MG63 (cell line): Measurements from ENCODE around the gene ARSB. TPM values are rescaled to one million over a fixed set of nuclear protein-coding genes. Genes with fewer than 3 reads are reported as not detected.
"Not testable (repeated sequence)": the region's sequence is repeated elsewhere in the genome, so short reads cannot be mapped to it uniquely, and the experiment has no call there.

Source experiments
- DNase-seq: peaks from one replicate; pipeline ENCODE4 v3.0.0-alpha.2; 2020
- H3K27me3 ChIP-seq: fragments of 250-450 bp; sonication (Bioruptor Pico); 2 replicates; pipeline ENCODE4 v1.5.1; 2020; ENCODE audit warnings: mild to moderate bottlenecking, moderate library complexity
- H3K36me3 ChIP-seq: fragments of 250-450 bp; sonication (Bioruptor Pico); 2 replicates; pipeline ENCODE4 v1.5.1; 2020; ENCODE audit warnings: mild to moderate bottlenecking, moderate library complexity
- H3K4me3 ChIP-seq: fragments of 250-450 bp; sonication (Bioruptor Pico); 2 replicates; pipeline ENCODE4 v1.5.1; 2020; ENCODE audit warnings: mild to moderate bottlenecking, moderate library complexity
- H3K9me3 ChIP-seq: fragments of 250-450 bp; sonication (Bioruptor Pico); 2 replicates; pipeline ENCODE4 v1.5.1; 2020; ENCODE audit warnings: mild to moderate bottlenecking, moderate library complexity
- total RNA-seq: library from RNA; depleted of rRNA; stranded (reverse); fragments of >200 nt; shearing (Covaris generic); gene quantifications from 2 replicates; pipeline ENCODE4 v1.2.3, GENCODE V29; 2014; ENCODE audit warnings: low replicate concordance

Gene ARSB
- total RNA-seq, 1 experiment from 2014 or later, result 10.2 TPM

GRCh38 chr5:78768781-78769380, 216.2 kb downstream of the ARSB start:
- no peaks in the 10 kb centered on the region for H3K9me3 ChIP-seq
- DNase-seq, result peak; percentile 31
- H3K27me3 ChIP-seq, result no peaks in the 10 kb centered on the region
- no peaks in the 10 kb centered on the region for H3K36me3 ChIP-seq
- H3K4me3 ChIP-seq, result no peak overlapping the region

GRCh38 chr5:78766412-78766762, 218.7 kb downstream of the ARSB start:
- H3K36me3 ChIP-seq, result no peaks in the 10 kb centered on the region
- H3K4me3 ChIP-seq, result no peak overlapping the region
- H3K9me3 ChIP-seq, result no peaks in the 10 kb centered on the region
- no peaks in the 10 kb centered on the region for H3K27me3 ChIP-seq
- no peak for DNase-seq

GRCh38 chr5:78765756-78766411, 219.2 kb downstream of the ARSB start:
- no peak for DNase-seq
- H3K9me3 ChIP-seq, result no peaks in the 10 kb centered on the region

GRCh38 chr5:78765116-78765515, 220.0 kb downstream of the ARSB start:
- H3K36me3 ChIP-seq, result no peaks in the 10 kb centered on the region
- H3K9me3 ChIP-seq, result no peaks in the 10 kb centered on the region
- DNase-seq, result no peak
- no peaks in the 10 kb centered on the region for H3K27me3 ChIP-seq
- no peak overlapping the region for H3K4me3 ChIP-seq

More at GRCh38 chr5:78765756-78766411, 219.2 kb downstream of the ARSB start:
- no peak overlapping the region for H3K4me3 ChIP-seq
- no peaks in the 10 kb centered on the region for H3K36me3 ChIP-seq
- no peaks in the 10 kb centered on the region for H3K27me3 ChIP-seq

- Histone ChIP-seq H3K9me3 (no peaks in the 10 kb centered on the region), H3K4me3 (no peak overlapping the region), H3K36me3 (no peaks in the 10 kb centered on the region), H3K27me3 (no peaks in the 10 kb centered on the region)
- no peak for DNase-seq
These were observed 221.4 kb downstream of the ARSB start for GRCh38 chr5:78763659-78764189.

- DNase-seq, H3K36me3 ChIP-seq, H3K4me3 ChIP-seq, H3K9me3 ChIP-seq, H3K27me3 ChIP-seq: not testable (repeated sequence)
These were observed 222.4 kb downstream of the ARSB start for GRCh38 chr5:78762743-78763142.

- H3K27me3 ChIP-seq, result no peaks in the 10 kb centered on the region
These were observed 223.3 kb downstream of the ARSB start for GRCh38 chr5:78761840-78762239.

GRCh38 chr5:78760770-78761169, 224.3 kb downstream of the ARSB start:
- Histone ChIP-seq H3K9me3 (no peaks in the 10 kb centered on the region), H3K36me3 (no peaks in the 10 kb centered on the region), H3K27me3 (no peaks in the 10 kb centered on the region), H3K4me3 (no peak overlapping the region)
- DNase-seq, result no peak

More at GRCh38 chr5:78761840-78762239, 223.3 kb downstream of the ARSB start:
- no peak for DNase-seq
- H3K9me3 ChIP-seq, result no peaks in the 10 kb centered on the region
- H3K4me3 ChIP-seq, result no peak overlapping the region
- no peaks in the 10 kb centered on the region for H3K36me3 ChIP-seq

- Histone ChIP-seq H3K27me3 (no peaks in the 10 kb centered on the region), H3K4me3 (no peak overlapping the region), H3K9me3 (no peaks in the 10 kb centered on the region), H3K36me3 (no peaks in the 10 kb centered on the region)
- no peak for DNase-seq
These were observed 224.7 kb downstream of the ARSB start for GRCh38 chr5:78760366-78760765.

- no peaks in the 10 kb centered on the region for H3K27me3 ChIP-seq
- H3K4me3 ChIP-seq, result no peak overlapping the region
- DNase-seq, result no peak
- no peaks in the 10 kb centered on the region for H3K9me3 ChIP-seq
- H3K36me3 ChIP-seq, result no peaks in the 10 kb centered on the region
These were observed 226.8 kb downstream of the ARSB start for GRCh38 chr5:78758169-78758839.

- DNase-seq, result peak; percentile 81
- H3K4me3 ChIP-seq, result no peak overlapping the region
- no peaks in the 10 kb centered on the region for H3K27me3 ChIP-seq
- no peaks in the 10 kb centered on the region for H3K9me3 ChIP-seq
- no peaks in the 10 kb centered on the region for H3K36me3 ChIP-seq
These were observed 227.6 kb downstream of the ARSB start for GRCh38 chr5:78757269-78758053.

- Histone ChIP-seq H3K36me3 (no peaks in the 10 kb centered on the region), H3K4me3 (no peak overlapping the region), H3K9me3 (no peaks in the 10 kb centered on the region), H3K27me3 (no peaks in the 10 kb centered on the region)
- DNase-seq, result no peak
These were observed 228.3 kb downstream of the ARSB start for GRCh38 chr5:78756858-78757257.

- Histone ChIP-seq H3K4me3 (no peak overlapping the region), H3K36me3 (no peaks in the 10 kb centered on the region), H3K9me3 (no peaks in the 10 kb centered on the region), H3K27me3 (no peaks in the 10 kb centered on the region)
- DNase-seq, result no peak
These were observed 229.2 kb downstream of the ARSB start for GRCh38 chr5:78755822-78756429.

- Histone ChIP-seq H3K4me3 (no peak overlapping the region), H3K9me3 (no peaks in the 10 kb centered on the region), H3K36me3 (no peaks in the 10 kb centered on the region), H3K27me3 (no peaks in the 10 kb centered on the region)
- DNase-seq, result no peak
These were observed 230.5 kb downstream of the ARSB start for GRCh38 chr5:78754655-78755054.

- no peaks in the 10 kb centered on the region for H3K9me3 ChIP-seq
- H3K4me3 ChIP-seq, result no peak overlapping the region
- H3K36me3 ChIP-seq, result no peaks in the 10 kb centered on the region
- DNase-seq, result no peak
- no peaks in the 10 kb centered on the region for H3K27me3 ChIP-seq
These were observed 232.0 kb downstream of the ARSB start for GRCh38 chr5:78753093-78753531.

- Histone ChIP-seq H3K4me3 (no peak overlapping the region), H3K27me3 (no peaks in the 10 kb centered on the region), H3K36me3 (no peaks in the 10 kb centered on the region), H3K9me3 (no peaks in the 10 kb centered on the region)
- no peak for DNase-seq
These were observed 233.2 kb downstream of the ARSB start for GRCh38 chr5:78751872-78752271.
